Erythroblast (primary cell): ENCODE data around the gene C1QL2.

Source experiments
- DNase-seq, 2 experiments: peaks; one replicate each; lab custom pipeline; 2025; lab: John Stamatoyannopoulos, UW
- GATA1 ChIP-seq: IDR thresholded peaks from 2 replicates; pipeline ENCODE4 v1.6.1; 2011; ENCODE audit warnings: low read depth, mild to moderate bottlenecking, control low read depth, low read length, moderate library complexity
- POLR2A ChIP-seq: IDR thresholded peaks from 2 replicates; pipeline ENCODE4 v1.6.1; 2011; ENCODE audit warnings: mild to moderate bottlenecking, low read length

Gene C1QL2

GRCh38 chr2:119174216-119174992 lies 15.9 kb upstream of the C1QL2 start:
- peak; percentile 60 to 74 for DNase-seq
- TF ChIP-seq GATA1, result no peak
- TF ChIP-seq POLR2A, result no peak

GRCh38 chr2:119173556-119174060 lies 15.1 kb upstream of the C1QL2 start:
- no peak for DNase-seq
- TF ChIP-seq POLR2A (no peak), GATA1 (no peak)

GRCh38 chr2:119170504-119170903 lies 12.0 kb upstream of the C1QL2 start:
- TF ChIP-seq POLR2A (no peak), GATA1 (no peak)
- no peak for DNase-seq

GRCh38 chr2:119169717-119170116 lies 11.2 kb upstream of the C1QL2 start:
- TF ChIP-seq GATA1 (no peak), POLR2A (no peak)
- DNase-seq, result no peak

- no peak for DNase-seq
- TF ChIP-seq POLR2A (no peak), GATA1 (no peak)
These were observed 1.9 kb upstream of the C1QL2 start for GRCh38 chr2:119160361-119160990.

GRCh38 chr2:119157850-119158511 lies 570 bp downstream of the C1QL2 start:
- no peak for DNase-seq
- TF ChIP-seq POLR2A (no peak), GATA1 (no peak)

- no peak for DNase-seq
These were observed 1.4 kb downstream of the C1QL2 start for GRCh38 chr2:119156891-119157773.

GRCh38 chr2:119156105-119156890 lies 2.3 kb downstream of the C1QL2 start:
- no peak for DNase-seq
- TF ChIP-seq POLR2A (no peak), GATA1 (no peak)

More at GRCh38 chr2:119156891-119157773, 1.4 kb downstream of the C1QL2 start:
- TF ChIP-seq GATA1, result no peak
- no peak for TF ChIP-seq POLR2A

GRCh38 chr2:119155633-119156032 lies 2.9 kb downstream of the C1QL2 start:
- TF ChIP-seq POLR2A, result no peak
- TF ChIP-seq GATA1, result no peak
- no peak for DNase-seq

GRCh38 chr2:119154076-119154475 lies 4.5 kb downstream of the C1QL2 start:
- TF ChIP-seq POLR2A (no peak), GATA1 (no peak)
- DNase-seq, result no peak

GRCh38 chr2:119149611-119150010 lies 8.9 kb downstream of the C1QL2 start:
- DNase-seq, result no peak
- TF ChIP-seq POLR2A (no peak), GATA1 (no peak)
